K562 (cell line): ENCODE data around the gene DNAH17. TPM values are rescaled to one million over a fixed set of nuclear protein-coding genes. Genes with fewer than 3 reads are reported as not detected.

Experiments used
- ATAC-seq: fragments of 200-7000 bp; cut with Tn5 transposase; 3 replicates; pipeline ENCODE4 v1.9.1; 2020; ENCODE audit warnings: moderate library complexity
- BruUV-seq: library from RNA; stranded (reverse); fragments of 400-500 nt; replicated peaks from 2 replicates; lab custom pipeline; 2021; lab: Mats Ljungman, UMichigan
- CTCF ChIA-PET: fragments of 300-600 bp; formaldehyde crosslinking; extraction: SDS; loops from one replicate; lab custom pipeline; 2021; ENCODE audit warnings: low intra/inter-chr PET ratio; lab: Yijun Ruan, JAX
- POLR2A ChIA-PET: fragments of 300-600, 350-650 bp; sonication (Branson Sonifier 250); formaldehyde crosslinking; extraction: SDS; loops from one replicate; lab custom pipeline; 2021; ENCODE audit warnings: antibody characterized with exemption, inconsistent platforms; lab: Yijun Ruan, JAX
- DNase-seq, 4 experiments: peaks; one replicate each; pipeline versions ENCODE4 v3.0.0 to v3.0.0-alpha.2; 2011 to 2018; ENCODE audit warnings: low spot score in 3 of 4, mixed read lengths in 3 of 4; ENCODE audit errors: extremely low read depth in 1 of 4
- FAIRE-seq: peaks from 2 replicates; lab custom pipeline; 2011; peaks lifted over from hg19 to GRCh38; lab: Jason Lieb, UNC
- H2AFZ ChIP-seq: 2 replicates; pipeline ENCODE4 v1.6.0; 2011; ENCODE audit warnings: low read depth, low read length, control low read depth, inconsistent platforms
- H3K27ac ChIP-seq: fragments of 200-600 bp; 3 replicates; pipeline ENCODE4 v1.8.0; 2011; ENCODE audit warnings: low read depth, mild to moderate bottlenecking, control low read depth, inconsistent platforms, low read length, moderate library complexity, mixed read lengths; ENCODE audit errors: extremely low read depth
- H3K27me3 ChIP-seq, 2 experiments: fragments of 300-600 bp in 1 of 2; 2 replicates in 1 of 2; 3 replicates in 1 of 2; pipeline versions ENCODE4 v1.6.0 to v1.8.0; 2011; ENCODE audit warnings: inconsistent platforms in 2 of 2, low read length in 2 of 2, mild to moderate bottlenecking in 1 of 2, mixed read lengths in 1 of 2, moderate library complexity in 1 of 2; ENCODE audit not compliant: control insufficient read depth in 2 of 2, insufficient read depth in 2 of 2
- H3K36me3 ChIP-seq: fragments of 300-600 bp; 3 replicates; pipeline ENCODE4 v1.8.0; 2011; ENCODE audit warnings: mild to moderate bottlenecking, low read length, inconsistent platforms; ENCODE audit not compliant: control insufficient read depth, insufficient read depth
- H3K4me1 ChIP-seq, 2 experiments: fragments of 200-600 bp in 1 of 2; replicated peaks in 1 of 2; 2 replicates in 1 of 2; 3 replicates in 1 of 2; pipeline versions ENCODE4 v1.5.1 to v1.8.0; 2011; ENCODE audit warnings: inconsistent platforms in 2 of 2, low read length in 2 of 2, mild to moderate bottlenecking in 1 of 2, mixed read lengths in 1 of 2, moderate library complexity in 1 of 2; ENCODE audit not compliant: control insufficient read depth in 2 of 2, insufficient read depth in 2 of 2
- H3K4me2 ChIP-seq: 2 replicates; pipeline ENCODE4 v1.6.1; 2011; ENCODE audit warnings: low read length, control low read depth, inconsistent platforms, mixed read lengths; ENCODE audit not compliant: insufficient read depth
- H3K4me3 ChIP-seq: fragments of 200-600 bp; sonication (generic), shearing (Covaris generic); 2 replicates; pipeline ENCODE4 v1.5.1; 2016; ENCODE audit warnings: control low read depth, inconsistent platforms
- H3K79me2 ChIP-seq: fragments of 200-600 bp; 3 replicates; pipeline ENCODE4 v1.8.0; 2011; ENCODE audit warnings: low read length, inconsistent platforms; ENCODE audit not compliant: control insufficient read depth, insufficient read depth
- H3K9ac ChIP-seq, 2 experiments: 2 replicates each; pipeline versions ENCODE4 v1.6.0 to v1.6.1; 2011; ENCODE audit warnings: low read depth in 2 of 2, low read length in 2 of 2, control low read depth in 1 of 2, inconsistent platforms in 1 of 2, mild to moderate bottlenecking in 1 of 2, mixed read lengths in 1 of 2; ENCODE audit not compliant: insufficient read depth in 1 of 2
- H3K9me1 ChIP-seq: one replicate; pipeline ENCODE4 v1.6.0; 2011; ENCODE audit warnings: inconsistent platforms, mild to moderate bottlenecking, low read length, moderate library complexity; ENCODE audit not compliant: control insufficient read depth, insufficient read depth
- H3K9me3 ChIP-seq: replicated peaks from 2 replicates; pipeline ENCODE4 v1.5.1; 2011; ENCODE audit warnings: low read depth, low read length, inconsistent platforms; ENCODE audit not compliant: control insufficient read depth, insufficient read depth
- H4K20me1 ChIP-seq: replicated peaks from 2 replicates; pipeline ENCODE4 v1.6.1; 2011; ENCODE audit warnings: low read length, inconsistent platforms, mixed read lengths; ENCODE audit not compliant: control insufficient read depth, insufficient read depth
- LARP7 ChIP-seq: fragments of 450-650 bp; IDR thresholded peaks from 2 replicates; pipeline ENCODE4 v1.6.1; 2016
- PKNOX1 ChIP-seq: fragments of 450-650 bp; IDR thresholded peaks from 2 replicates; pipeline ENCODE4 v1.6.1; 2016
- SMARCA5 ChIP-seq: fragments of 450-650 bp; IDR thresholded peaks from 2 replicates; pipeline ENCODE4 v1.6.1; 2016
- ZNF431 ChIP-seq: sonication (generic); formaldehyde crosslinking; IDR thresholded peaks from 2 replicates; pipeline ENCODE4 v1.8.0; 2022; ENCODE audit warnings: mild to moderate bottlenecking, missing genetic modification reagents
- WGBS: fragments of 100-300 bp; shearing (Covaris generic); methylation state at CpG from one replicate; pipeline ENCODE4 v1.1.6; 2016; ENCODE audit warnings: low coverage, mixed read lengths; ENCODE audit not compliant: insufficient coverage; ENCODE audit errors: missing lambda C conversion rate; 5-methylcytosine and 5-hydroxymethylcytosine counted together
- in situ Hi-C: fragments of 300-500 bp; cut with MboI; formaldehyde crosslinking; loops from 4 replicates; pipeline ENCODE4 v1.15.0; 2018; ENCODE audit warnings: inconsistent platforms, mixed read lengths
- intact Hi-C: fragments of 100-400 bp; cut with micrococcal nuclease; formaldehyde crosslinking; loops from 2 replicates; pipeline ENCODE4 v1.14.2; 2022
- polyA plus RNA-seq, 8 experiments: library from polyadenylated mRNA; depleted of rRNA in 4 of 8; stranded (reverse) in 5 of 8; unstranded in 3 of 8; fragments of >200 nt; fragmentation: Nextera tagmentation in 2 of 8; fragmentation: Illumina TruSeq in 1 of 8; extraction: Ambion mirVana in 2 of 8; extraction: Trizol in 1 of 8; gene quantifications; 2 replicates each; pipeline versions ENCODE4 v1.2.1 to v1.2.3, GENCODE V29; 2011 to 2014; ENCODE audit warnings: inconsistent platforms in 1 of 8, missing spikeins in 1 of 8
- total RNA-seq, 7 experiments: library from RNA; depleted of rRNA in 6 of 7; stranded (reverse); fragments of >200 nt in 6 of 7; fragmentation: Illumina TruSeq in 2 of 7; extraction: Trizol in 2 of 7; gene quantifications; 2 replicates each; pipeline versions ENCODE4 v1.2.1 to v1.2.3, GENCODE V29; 2011 to 2021; ENCODE audit warnings: low replicate concordance in 1 of 7

Gene DNAH17
- total and polyA plus RNA-seq, 9 of the 15 experiments (the other 6 are each of a cell fraction or from before 2014, with no cell fraction given) = under 0.01 to 0.06 (median 0.03) TPM; not detected in 5

GRCh38 chr17:78589031-78589675 lies 12.0 kb upstream of the DNAH17 start:
- H3K9ac ChIP-seq = no peak overlapping the region
- H3K9me3 ChIP-seq = no peaks in the 10 kb centered on the region
- DNase-seq (no peak), FAIRE-seq (no peak), ATAC-seq (no peak)
- H3K27me3 ChIP-seq = peaks cover 27 to 59% of the 10 kb centered on the region in 2 experiments; a peak in 4 of 5 replicates
- H3K4me3 ChIP-seq = no peak overlapping the region
- no TSS peak for BruUV-seq
- H3K27ac ChIP-seq = no peak overlapping the region
- no peaks in the 10 kb centered on the region for H3K79me2 ChIP-seq
- no peak for TF ChIP-seq LARP7
- TF ChIP-seq SMARCA5 = peak; percentile 19; the same call in 1 of the 2 replicates
- ChIA-PET CTCF (no interaction called here), POLR2A (interaction anchor here (1.3 kb wide), 1 partner anchor 18 kb away, joined by 3 read pairs; no protein-coding TSS in a partner anchor)
- intact Hi-C loops = no loop called here
- no peak overlapping the region for H2AFZ ChIP-seq
- H3K9me1 ChIP-seq = no peaks in the 10 kb centered on the region
- 15% methylated on average over 15 of the region's 18 CpGs for WGBS
- no peaks in the 10 kb centered on the region; the same call in 1 of the 2 replicates for H4K20me1 ChIP-seq
- H3K36me3 ChIP-seq = no peaks in the 10 kb centered on the region
- H3K4me2 ChIP-seq = no peak overlapping the region
- H3K4me1 ChIP-seq = peaks cover 0 to 4% of the 10 kb centered on the region in 2 experiments; a peak in 3 of 5 replicates
- in situ Hi-C loops = no loop called here

GRCh38 chr17:78588258-78589030 lies 11.2 kb upstream of the DNAH17 start:
- no peak overlapping the region for H2AFZ ChIP-seq
- no peaks in the 10 kb centered on the region for H3K36me3 ChIP-seq
- no peak overlapping the region for H3K4me3 ChIP-seq
- no peaks in the 10 kb centered on the region for H3K79me2 ChIP-seq
- in situ Hi-C loops = no loop called here
- H3K9ac ChIP-seq = no peak overlapping the region
- ChIA-PET POLR2A (interaction anchor here (1.3 kb wide), 1 partner anchor 17 kb away, joined by 3 read pairs; no protein-coding TSS in a partner anchor), CTCF (no interaction called here)
- DNase-seq = no peak
- no peak overlapping the region for H3K27ac ChIP-seq
- no peaks in the 10 kb centered on the region; the same call in 1 of the 2 replicates for H4K20me1 ChIP-seq
- FAIRE-seq = no peak
- no peaks in the 10 kb centered on the region for H3K9me1 ChIP-seq
- no peak overlapping the region for H3K4me2 ChIP-seq
- H3K9me3 ChIP-seq = no peaks in the 10 kb centered on the region
- H3K4me1 ChIP-seq = peaks cover 0 to 4% of the 10 kb centered on the region in 2 experiments; a peak in 3 of 5 replicates
- TF ChIP-seq PKNOX1 (peak; percentile 63), ZNF431 (CRISPR knock-in tag) (no peak)
- TF ChIP-seq, all 486 proteins: peak for 1
- peaks cover 27 to 59% of the 10 kb centered on the region in 2 experiments; a peak in 4 of 5 replicates for H3K27me3 ChIP-seq
- WGBS = 9% methylated on average over 16 of the region's 16 CpGs
- no peak for ATAC-seq
- intact Hi-C loops = no loop called here
- BruUV-seq = no TSS peak
